Suprapubic skin (tissue), 4 donors: ENCODE results near the gene CCDC197. TPM values are rescaled to one million over a fixed set of nuclear protein-coding genes. Genes with fewer than 3 reads are reported as not detected.

ENCODE experiments used
- DNase-seq, 2 donors: peaks; one replicate each; pipeline ENCODE4 v3.0.0-alpha.2; 2019; ENCODE audit warnings: low spot score in 2 of 2
- H3K27ac ChIP-seq: fragments of 200-600 bp; sonication (generic); one replicate; pipeline ENCODE4 v1.5.1; 2019
- H3K27me3 ChIP-seq: fragments of 200-600 bp; sonication (generic); one replicate; pipeline ENCODE4 v1.5.1; 2019
- H3K36me3 ChIP-seq: fragments of 200-600 bp; sonication (generic); one replicate; pipeline ENCODE4 v1.5.1; 2019
- H3K4me1 ChIP-seq: fragments of 200-600 bp; sonication (generic); one replicate; pipeline ENCODE4 v1.5.1; 2019
- H3K4me3 ChIP-seq: fragments of 200-600 bp; sonication (generic); one replicate; pipeline ENCODE4 v1.5.1; 2019; ENCODE audit warnings: mild to moderate bottlenecking
- H3K9me3 ChIP-seq: fragments of 200-600 bp; sonication (generic); one replicate; pipeline ENCODE4 v1.5.1; 2019
- EP300 ChIP-seq: sonication (generic); formaldehyde crosslinking; IDR thresholded peaks from one replicate; pipeline ENCODE4 v1.6.1; 2017; ENCODE audit warnings: antibody characterized with exemption
- POLR2A ChIP-seq, 2 donors: fragments of 450-650 bp; IDR thresholded peaks; one replicate each; pipeline ENCODE4 v1.6.1; 2017; ENCODE audit warnings: antibody characterized with exemption in 2 of 2, mild to moderate bottlenecking in 2 of 2, moderate library complexity in 2 of 2
- POLR2AphosphoS5 ChIP-seq, 3 donors: sonication (generic); formaldehyde crosslinking; IDR thresholded peaks; one replicate each; pipeline ENCODE4 v1.6.1; 2017; ENCODE audit warnings: antibody characterized with exemption in 3 of 3
- WGBS: methylation state at CpG from one replicate; pipeline ENCODE4 v1.1.5; 2018; 5-methylcytosine and 5-hydroxymethylcytosine counted together
- total RNA-seq, 4 donors: library from RNA; depleted of rRNA; stranded (reverse); fragments of >200 nt; gene quantifications; one replicate each; pipeline ENCODE4 v1.1.0, GENCODE V29; 2016
- TF ChIP-seq, protein P1 (sequence below), 2 donors: fragments of 200-600 bp in 1 of 2; fragments of 450-650 bp in 1 of 2; sonication (generic) in 1 of 2; IDR thresholded peaks; one replicate each; pipeline ENCODE4 v1.5.1; 2016 to 2019; ENCODE audit warnings: antibody characterized with exemption in 2 of 2, mild to moderate bottlenecking in 1 of 2, moderate library complexity in 1 of 2

CCDC197 gene
- total RNA-seq, 4 donors from 2014 or later, result not detected

- DNase-seq, result peak in 1 of 2 donors; percentile 51
- TF ChIP-seq POLR2AphosphoS5 (IDR thresholded peaks at IDR 0.05) (no peak), POLR2A (IDR thresholded peaks at IDR 0.05) (no peak), EP300 (no peak)
- TF ChIP-seq, protein P1, sequence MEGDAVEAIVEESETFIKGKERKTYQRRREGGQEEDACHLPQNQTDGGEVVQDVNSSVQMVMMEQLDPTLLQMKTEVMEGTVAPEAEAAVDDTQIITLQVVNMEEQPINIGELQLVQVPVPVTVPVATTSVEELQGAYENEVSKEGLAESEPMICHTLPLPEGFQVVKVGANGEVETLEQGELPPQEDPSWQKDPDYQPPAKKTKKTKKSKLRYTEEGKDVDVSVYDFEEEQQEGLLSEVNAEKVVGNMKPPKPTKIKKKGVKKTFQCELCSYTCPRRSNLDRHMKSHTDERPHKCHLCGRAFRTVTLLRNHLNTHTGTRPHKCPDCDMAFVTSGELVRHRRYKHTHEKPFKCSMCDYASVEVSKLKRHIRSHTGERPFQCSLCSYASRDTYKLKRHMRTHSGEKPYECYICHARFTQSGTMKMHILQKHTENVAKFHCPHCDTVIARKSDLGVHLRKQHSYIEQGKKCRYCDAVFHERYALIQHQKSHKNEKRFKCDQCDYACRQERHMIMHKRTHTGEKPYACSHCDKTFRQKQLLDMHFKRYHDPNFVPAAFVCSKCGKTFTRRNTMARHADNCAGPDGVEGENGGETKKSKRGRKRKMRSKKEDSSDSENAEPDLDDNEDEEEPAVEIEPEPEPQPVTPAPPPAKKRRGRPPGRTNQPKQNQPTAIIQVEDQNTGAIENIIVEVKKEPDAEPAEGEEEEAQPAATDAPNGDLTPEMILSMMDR (IDR thresholded peaks at IDR 0.05), result no peak
These were observed 45.5 kb downstream of the CCDC197 start for GRCh38 chr14:94042433-94043091.

DNA sequence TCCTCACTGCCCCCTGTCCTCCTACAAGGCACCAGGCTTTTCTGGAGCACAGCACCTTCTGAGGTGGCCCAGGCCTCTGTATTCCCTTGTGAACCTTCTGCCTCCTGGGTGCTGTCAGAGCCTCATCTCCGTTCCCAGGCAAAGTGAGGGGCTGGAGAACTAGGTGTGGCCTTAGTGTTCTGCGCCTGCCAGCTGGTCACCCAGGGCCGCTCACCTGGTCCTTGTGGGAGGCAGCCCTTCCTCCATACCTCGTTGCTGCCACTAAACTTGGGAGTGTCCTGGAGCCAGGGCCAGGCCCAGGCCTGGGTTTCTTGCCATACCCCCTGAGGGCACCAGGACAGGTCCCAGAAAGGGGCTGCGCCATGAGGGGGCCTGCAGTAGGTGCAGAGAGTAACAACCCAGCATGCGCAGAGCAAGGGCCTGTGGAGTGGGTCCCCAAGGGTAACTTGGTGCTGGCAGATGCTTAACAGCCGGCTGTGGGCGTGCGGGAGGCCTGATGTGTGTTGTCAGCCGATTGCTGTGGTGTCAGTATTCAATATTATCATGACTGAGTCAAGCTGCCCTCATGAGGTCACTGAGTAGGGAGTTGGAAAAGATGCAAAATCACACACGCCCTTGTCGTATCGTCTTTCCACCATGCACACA lies 46.1 kb downstream of the CCDC197 start:
- peak in 1 of 2 donors; percentile 48 for DNase-seq
- Histone ChIP-seq H3K4me3 (no peak overlapping the region), H3K9me3 (no peaks in the 10 kb centered on the region), H3K27me3 (no peaks in the 10 kb centered on the region), H3K4me1 (peaks cover 6% of the 10 kb centered on the region), H3K27ac (no peak overlapping the region), H3K36me3 (peaks cover 49% of the 10 kb centered on the region)
- 67% methylated on average over 6 of the region's 13 CpGs for WGBS
- TF ChIP-seq POLR2AphosphoS5 (IDR thresholded peaks at IDR 0.05) (no peak), POLR2A (IDR thresholded peaks at IDR 0.05) (no peak), EP300 (no peak)
- TF ChIP-seq, protein P1 (IDR thresholded peaks at IDR 0.05), result no peak

More at GRCh38 chr14:94042433-94043091, 45.5 kb downstream of the CCDC197 start:
- no peaks in the 10 kb centered on the region for H3K9me3 ChIP-seq
- WGBS, result 66% methylated on average over 6 of the region's 12 CpGs
- H3K36me3 ChIP-seq, result peaks cover 42% of the 10 kb centered on the region
- no peak overlapping the region for H3K4me3 ChIP-seq
- H3K27ac ChIP-seq, result no peak overlapping the region
- H3K4me1 ChIP-seq, result peaks cover 6% of the 10 kb centered on the region
- H3K27me3 ChIP-seq, result no peaks in the 10 kb centered on the region

GRCh38 chr14:94043756-94044475 lies 46.8 kb downstream of the CCDC197 start:
- H3K27ac ChIP-seq, result no peak overlapping the region
- no peaks in the 10 kb centered on the region for H3K27me3 ChIP-seq
- peaks cover 56% of the 10 kb centered on the region for H3K36me3 ChIP-seq
- H3K4me3 ChIP-seq, result no peak overlapping the region
- 83% methylated on average over 14 of the region's 14 CpGs for WGBS
- no peaks in the 10 kb centered on the region for H3K9me3 ChIP-seq
- peaks cover 6% of the 10 kb centered on the region for H3K4me1 ChIP-seq
- DNase-seq, result peak in 1 of 2 donors; percentile 46
- TF ChIP-seq POLR2A (IDR thresholded peaks at IDR 0.05) (no peak), POLR2AphosphoS5 (IDR thresholded peaks at IDR 0.05) (no peak), EP300 (no peak)
- TF ChIP-seq, protein P1 (IDR thresholded peaks at IDR 0.05), result no peak

DNA sequence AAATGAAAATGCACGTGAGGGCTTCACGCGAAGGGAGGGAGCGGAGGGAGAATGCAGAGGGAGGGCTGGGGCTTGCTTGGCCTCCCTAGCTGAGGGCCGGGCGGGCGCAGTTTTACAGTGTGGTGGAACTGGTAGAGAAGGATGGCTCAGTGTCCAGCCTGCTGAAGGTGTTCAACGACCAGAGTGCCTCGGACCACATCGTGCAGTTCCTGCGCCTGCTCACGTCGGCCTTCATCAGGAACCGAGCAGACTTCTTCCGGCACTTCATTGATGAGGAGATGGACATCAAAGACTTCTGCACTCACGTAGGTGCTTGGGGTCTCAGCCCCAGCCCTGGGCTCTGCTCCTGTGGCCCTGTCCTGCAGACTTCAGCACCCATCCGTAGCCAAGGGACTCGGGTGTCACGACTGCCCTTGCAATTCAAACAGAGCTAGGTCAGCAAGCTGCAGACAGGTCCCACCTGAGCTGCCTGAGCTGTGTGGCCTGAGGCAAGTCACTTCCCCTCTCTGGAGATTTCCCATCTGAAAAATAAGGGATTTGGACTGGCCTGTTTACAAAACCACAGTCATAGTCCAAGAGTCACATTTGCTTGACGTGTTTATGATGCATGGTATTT lies 47.5 kb downstream of the CCDC197 start:
- Histone ChIP-seq H3K4me1 (peaks cover 6% of the 10 kb centered on the region), H3K27me3 (no peaks in the 10 kb centered on the region), H3K36me3 (peaks cover 63% of the 10 kb centered on the region), H3K4me3 (no peak overlapping the region), H3K27ac (no peak overlapping the region), H3K9me3 (no peaks in the 10 kb centered on the region)
- peak in 1 of 2 donors; percentile 46 for DNase-seq
- 89% methylated on average over 19 of the region's 20 CpGs for WGBS
- TF ChIP-seq POLR2A (IDR thresholded peaks at IDR 0.05) (no peak), EP300 (no peak)

- DNase-seq, result peak in 1 of 2 donors; percentile 30
These were observed 48.0 kb downstream of the CCDC197 start for GRCh38 chr14:94045101-94045500.

More at GRCh38 chr14:94045101-94045500, 48.0 kb downstream of the CCDC197 start:
- Histone ChIP-seq H3K27me3 (no peaks in the 10 kb centered on the region), H3K4me1 (peaks cover 6% of the 10 kb centered on the region), H3K27ac (no peak overlapping the region), H3K9me3 (no peaks in the 10 kb centered on the region), H3K4me3 (no peak overlapping the region), H3K36me3 (peaks cover 68% of the 10 kb centered on the region)
- TF ChIP-seq, protein P1 (IDR thresholded peaks at IDR 0.05), result no peak
- TF ChIP-seq POLR2A (IDR thresholded peaks at IDR 0.05) (no peak), EP300 (no peak), POLR2AphosphoS5 (IDR thresholded peaks at IDR 0.05) (no peak)
- WGBS, result 91% methylated on average over 8 of the region's 8 CpGs
